Measurements from ENCODE around the gene ING5. TPM values are rescaled to one million over a fixed set of nuclear protein-coding genes. Genes with fewer than 3 reads are reported as not detected.

The ING5 gene
- polyA plus RNA-seq, 3 donors = 6.5 to 29.5 (median 6.6) TPM

DNA sequence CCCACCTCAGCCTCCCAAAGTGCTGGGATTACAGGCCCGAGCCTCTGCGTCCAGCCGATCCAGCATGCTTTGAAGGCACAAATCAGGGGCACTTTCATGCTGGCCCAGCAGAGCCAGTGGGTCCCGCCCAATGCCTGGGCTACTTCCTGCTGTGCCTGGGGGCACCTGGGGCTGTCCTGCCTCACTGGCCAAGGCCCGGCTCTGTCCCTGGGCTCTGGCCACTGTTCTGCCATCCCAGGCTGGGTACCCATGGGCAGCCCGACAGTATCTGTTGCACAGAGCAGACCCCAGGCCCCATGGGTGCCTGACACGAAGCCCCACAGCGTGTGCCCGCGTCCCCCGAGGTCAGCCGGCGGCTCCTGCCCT lies 68.0 kb downstream of the ING5 start:
- Histone ChIP-seq H2AFZ (ENCODE audit: insufficient read depth, low read depth, low read length, poor library complexity, severe bottlenecking) (no peak overlapping the region), H3K27me3 (ENCODE audit: control insufficient read depth in 2 of 2, insufficient read depth in 2 of 2, low read length in 2 of 2) (no peaks in the 10 kb centered on the region), H4K20me1 (ENCODE audit: insufficient read depth, low read length) (no peaks in the 10 kb centered on the region), H3K9ac (ENCODE audit: insufficient read depth, low read length, poor library complexity, severe bottlenecking) (no peak overlapping the region), H3K36me3 (replicated peaks in 1 of 2; ENCODE audit: control insufficient read depth in 1 of 2, insufficient read depth in 2 of 2, low read length in 2 of 2) (no peaks in the 10 kb centered on the region), H3K9me3 (replicated peaks in 1 of 2; ENCODE audit: control insufficient read depth in 1 of 2, insufficient read depth in 1 of 2, low read length in 2 of 2) (no peaks in the 10 kb centered on the region), H3K4me3 (replicated peaks in 1 of 3; ENCODE audit: low read depth in 2 of 3, low read length in 3 of 3) (no peak overlapping the region), H3K4me2 (replicated peaks; ENCODE audit: extremely low read depth, low read length, poor library complexity, severe bottlenecking) (no peak overlapping the region), H3K27ac (ENCODE audit: low read depth in 1 of 2, low read length in 2 of 2) (no peak overlapping the region), H3K4me1 (ENCODE audit: control insufficient read depth in 1 of 2, insufficient read depth in 2 of 2, low read length in 2 of 2) (no peaks in the 10 kb centered on the region), H3K79me2 (ENCODE audit: insufficient read depth, low read length) (no peaks in the 10 kb centered on the region)
- no peak for DNase-seq
- intact Hi-C loops (cut with micrococcal nuclease) = no loop called here
- Mint-ChIP-seq H3K4me1 (peaks cover 5% of the 10 kb centered on the region), H3K9me3 (no peaks in the 10 kb centered on the region), H3K36me3 (peaks cover 0 to under 1% of the 10 kb centered on the region in 2 donors), H3K27ac (no peak overlapping the region), H3K27me3 (ENCODE audit: low read depth in 3 of 3) (peaks cover 4 to 13% (median 5%) of the 10 kb centered on the region in 3 donors), H3K4me3 (no peak overlapping the region)
- TF ChIP-seq, protein P1, sequence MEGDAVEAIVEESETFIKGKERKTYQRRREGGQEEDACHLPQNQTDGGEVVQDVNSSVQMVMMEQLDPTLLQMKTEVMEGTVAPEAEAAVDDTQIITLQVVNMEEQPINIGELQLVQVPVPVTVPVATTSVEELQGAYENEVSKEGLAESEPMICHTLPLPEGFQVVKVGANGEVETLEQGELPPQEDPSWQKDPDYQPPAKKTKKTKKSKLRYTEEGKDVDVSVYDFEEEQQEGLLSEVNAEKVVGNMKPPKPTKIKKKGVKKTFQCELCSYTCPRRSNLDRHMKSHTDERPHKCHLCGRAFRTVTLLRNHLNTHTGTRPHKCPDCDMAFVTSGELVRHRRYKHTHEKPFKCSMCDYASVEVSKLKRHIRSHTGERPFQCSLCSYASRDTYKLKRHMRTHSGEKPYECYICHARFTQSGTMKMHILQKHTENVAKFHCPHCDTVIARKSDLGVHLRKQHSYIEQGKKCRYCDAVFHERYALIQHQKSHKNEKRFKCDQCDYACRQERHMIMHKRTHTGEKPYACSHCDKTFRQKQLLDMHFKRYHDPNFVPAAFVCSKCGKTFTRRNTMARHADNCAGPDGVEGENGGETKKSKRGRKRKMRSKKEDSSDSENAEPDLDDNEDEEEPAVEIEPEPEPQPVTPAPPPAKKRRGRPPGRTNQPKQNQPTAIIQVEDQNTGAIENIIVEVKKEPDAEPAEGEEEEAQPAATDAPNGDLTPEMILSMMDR (IDR thresholded peaks at IDR 0.05) = no peak
- WGBS (ENCODE audit: insufficient coverage) = 87% methylated on average over 13 of the region's 13 CpGs

DNA sequence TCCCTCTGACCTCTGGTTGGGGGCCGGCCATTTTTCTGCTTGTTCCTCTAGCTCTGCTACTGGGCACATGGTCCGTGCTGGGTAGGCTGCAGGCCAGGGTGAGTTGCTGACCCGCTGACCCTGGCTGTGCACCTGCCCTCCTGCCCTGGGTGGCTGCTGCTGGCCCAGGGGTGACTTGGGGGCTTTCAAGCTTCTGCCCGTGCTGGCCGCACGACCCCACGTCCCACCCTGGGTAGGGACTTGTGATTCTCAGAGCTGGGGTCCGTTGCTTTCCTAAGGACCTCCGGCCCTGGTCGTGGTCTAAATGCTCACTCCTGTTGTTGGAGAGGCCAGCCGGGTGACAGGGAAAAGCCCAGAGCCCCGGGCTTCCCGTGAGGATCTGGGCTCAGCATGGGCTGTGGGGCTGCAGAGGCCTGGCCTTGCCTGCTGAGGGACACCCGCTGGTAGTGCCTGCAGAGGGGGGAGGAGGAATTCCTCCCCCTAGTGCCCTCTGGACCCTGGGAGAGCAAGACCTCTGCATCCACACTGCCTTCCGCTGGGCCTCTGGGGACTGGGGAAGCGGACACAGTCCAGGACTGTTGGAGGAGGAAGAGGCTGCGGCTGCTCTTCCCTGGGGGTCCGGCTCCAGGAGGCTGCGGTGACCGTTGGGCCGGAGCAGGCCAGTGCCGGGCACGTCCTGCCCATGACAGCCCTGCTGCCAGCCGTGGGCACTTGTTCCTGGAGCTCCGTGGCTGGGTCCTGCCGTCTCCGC lies 68.5 kb downstream of the ING5 start:
- WGBS (ENCODE audit: insufficient coverage) = 83% methylated on average over 25 of the region's 27 CpGs
- H3K27me3 ChIP-seq (ENCODE audit: control insufficient read depth in 2 of 2, insufficient read depth in 2 of 2, low read length in 2 of 2) = no peaks in the 10 kb centered on the region
- H3K9me3 ChIP-seq (replicated peaks in 1 of 2; ENCODE audit: control insufficient read depth in 1 of 2, insufficient read depth in 1 of 2, low read length in 2 of 2) = no peaks in the 10 kb centered on the region
- H3K9ac ChIP-seq (ENCODE audit: insufficient read depth, low read length, poor library complexity, severe bottlenecking) = no peak overlapping the region
- H3K4me2 ChIP-seq (replicated peaks; ENCODE audit: extremely low read depth, low read length, poor library complexity, severe bottlenecking) = no peak overlapping the region
- no peak overlapping the region for H3K27ac Mint-ChIP-seq
- no peaks in the 10 kb centered on the region for H3K79me2 ChIP-seq (ENCODE audit: insufficient read depth, low read length)
- no peaks in the 10 kb centered on the region for H4K20me1 ChIP-seq (ENCODE audit: insufficient read depth, low read length)
- peaks cover 4 to 16% (median 5%) of the 10 kb centered on the region in 3 donors for H3K27me3 Mint-ChIP-seq (ENCODE audit: low read depth in 3 of 3)
- no peaks in the 10 kb centered on the region for H3K36me3 ChIP-seq (replicated peaks in 1 of 2; ENCODE audit: control insufficient read depth in 1 of 2, insufficient read depth in 2 of 2, low read length in 2 of 2)
- intact Hi-C loops (cut with micrococcal nuclease) = no loop called here
- TF ChIP-seq, protein P1 (IDR thresholded peaks at IDR 0.05) = no peak
- no peak overlapping the region for H3K4me3 ChIP-seq (replicated peaks in 1 of 3; ENCODE audit: low read depth in 2 of 3, low read length in 3 of 3)
- peaks cover 5% of the 10 kb centered on the region for H3K4me1 Mint-ChIP-seq
- H3K4me1 ChIP-seq (ENCODE audit: control insufficient read depth in 1 of 2, insufficient read depth in 2 of 2, low read length in 2 of 2) = no peaks in the 10 kb centered on the region
- H3K4me3 Mint-ChIP-seq = no peak overlapping the region
- no peaks in the 10 kb centered on the region for H3K9me3 Mint-ChIP-seq
- H3K36me3 Mint-ChIP-seq = no peaks in the 10 kb centered on the region
- no peak overlapping the region for H3K27ac ChIP-seq (ENCODE audit: low read depth in 1 of 2, low read length in 2 of 2)
- no peak overlapping the region for H2AFZ ChIP-seq (ENCODE audit: insufficient read depth, low read depth, low read length, poor library complexity, severe bottlenecking)
- no peak for DNase-seq
